ENCODE data around the gene KIAA1210.

Gene KIAA1210

DNA sequence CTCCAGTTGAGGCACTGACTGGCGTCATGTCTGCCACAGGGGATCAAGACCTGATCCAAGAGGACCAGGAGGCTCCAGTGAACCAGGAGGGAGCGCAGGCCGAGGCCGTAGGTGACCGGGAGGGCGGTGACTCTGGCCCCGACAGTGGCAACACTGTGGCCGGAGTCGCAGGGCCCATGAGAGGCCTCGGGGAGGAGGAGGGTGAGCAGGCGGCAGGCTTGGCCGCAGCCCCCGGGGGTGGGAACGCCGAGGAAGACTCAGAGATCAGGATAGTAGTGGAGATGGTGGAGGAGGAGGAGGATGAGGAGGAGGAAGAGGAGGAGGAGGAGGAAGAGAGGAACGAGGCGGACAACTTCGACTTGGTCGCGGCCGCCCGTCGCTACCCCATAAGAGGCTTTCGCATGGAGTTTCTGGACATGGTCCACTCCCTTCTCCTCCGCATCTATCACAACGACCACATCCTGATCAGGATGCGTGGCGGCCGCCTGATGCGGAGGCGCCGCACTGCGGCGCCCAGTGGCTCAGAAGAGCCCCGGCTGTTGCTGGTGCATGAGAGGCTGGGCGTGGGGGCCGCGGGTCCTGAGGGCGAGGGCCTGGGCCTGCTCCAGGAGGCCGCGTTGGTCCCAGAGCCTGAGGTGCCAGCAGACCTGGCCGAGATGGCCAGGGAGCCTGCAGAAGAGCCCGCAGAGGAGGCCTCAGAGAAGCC is 54.3 kb downstream of the KIAA1210 start:
- no peaks in the 10 kb centered on the region for H3K36me3 Mint-ChIP-seq (ENCODE audit: low read depth)
- H3K27me3 Mint-ChIP-seq = no peaks in the 10 kb centered on the region
- ATAC-seq = no peak
- H3K4me1 Mint-ChIP-seq = peaks cover 3% of the 10 kb centered on the region
- DNase-seq = no peak
- no peaks in the 10 kb centered on the region for H3K9me3 Mint-ChIP-seq
- H3K27ac Mint-ChIP-seq = no peak overlapping the region
- no peak overlapping the region for H3K4me3 Mint-ChIP-seq

- Mint-ChIP-seq H3K4me3 (no peak within 1 kb of the TSS), H3K9me3 (no peaks in the 10 kb centered on the region), H3K27me3 (no peaks in the 10 kb centered on the region), H3K27ac (no peak within 1 kb of the TSS), H3K36me3 (ENCODE audit: low read depth) (no peaks in the 10 kb centered on the region), H3K4me1 (peaks cover 3% of the 10 kb centered on the region)
- DNase-seq (no peak), ATAC-seq (no peak)
These were observed 54.9 kb downstream of the KIAA1210 start, which contains the start of gene CT47C1 for GRCh38 chrX:119072744-119073143. CT47C1 (plus strand) TSS chrX:119072993; CDS start chrX:119073226, 233 bp downstream.

DNA sequence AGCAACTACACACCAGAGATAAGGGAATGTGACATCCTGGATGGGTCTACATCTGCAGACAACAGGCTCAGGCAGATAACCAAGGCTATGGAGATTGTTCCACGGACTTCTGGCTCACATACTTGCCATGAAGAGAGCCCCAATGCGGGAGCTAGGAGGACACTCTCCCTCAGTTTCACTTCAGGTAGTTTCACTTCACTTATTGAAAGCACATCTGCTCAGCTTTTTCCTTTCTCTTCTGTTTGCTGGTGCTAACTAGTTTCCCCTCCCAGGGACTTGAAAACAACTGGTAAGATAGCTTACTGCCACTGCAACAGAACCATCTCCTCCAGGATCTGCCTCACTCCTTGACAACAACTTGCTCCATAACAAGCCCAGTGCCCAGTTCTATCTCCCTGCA is 56.2 kb downstream of the KIAA1210 start:
- Mint-ChIP-seq H3K4me1 (peaks cover 3% of the 10 kb centered on the region), H3K9me3 (no peaks in the 10 kb centered on the region), H3K27ac (no peak overlapping the region), H3K27me3 (no peaks in the 10 kb centered on the region), H3K36me3 (ENCODE audit: low read depth) (no peaks in the 10 kb centered on the region), H3K4me3 (no peak overlapping the region)
- ATAC-seq (no peak), DNase-seq (no peak)

GRCh38 chrX:119069762-119070161 is 57.9 kb downstream of the KIAA1210 start:
- peaks cover 3% of the 10 kb centered on the region for H3K4me1 Mint-ChIP-seq
- no peaks in the 10 kb centered on the region for H3K9me3 Mint-ChIP-seq
- no peak overlapping the region for H3K27ac Mint-ChIP-seq
- no peak overlapping the region for H3K4me3 Mint-ChIP-seq
- DNase-seq (no peak), ATAC-seq (no peak)
- no peaks in the 10 kb centered on the region for H3K27me3 Mint-ChIP-seq
- no peaks in the 10 kb centered on the region for H3K36me3 Mint-ChIP-seq (ENCODE audit: low read depth)

GRCh38 chrX:119069128-119069527 is 58.5 kb downstream of the KIAA1210 start:
- no peaks in the 10 kb centered on the region for H3K27me3 Mint-ChIP-seq
- H3K27ac Mint-ChIP-seq = no peak overlapping the region
- no peaks in the 10 kb centered on the region for H3K9me3 Mint-ChIP-seq
- peaks cover 3% of the 10 kb centered on the region for H3K4me1 Mint-ChIP-seq
- no peaks in the 10 kb centered on the region for H3K36me3 Mint-ChIP-seq (ENCODE audit: low read depth)
- no peak for DNase-seq
- ATAC-seq = peak; percentile 59
- no peak overlapping the region for H3K4me3 Mint-ChIP-seq

- no peaks in the 10 kb centered on the region for H3K27me3 Mint-ChIP-seq
- no peak overlapping the region for H3K4me3 Mint-ChIP-seq
- DNase-seq = peak; percentile 23
- H3K36me3 Mint-ChIP-seq (ENCODE audit: low read depth) = no peaks in the 10 kb centered on the region
- ATAC-seq = peak; percentile 49
- no peak overlapping the region for H3K27ac Mint-ChIP-seq
- no peaks in the 10 kb centered on the region for H3K9me3 Mint-ChIP-seq
- peaks cover 3% of the 10 kb centered on the region for H3K4me1 Mint-ChIP-seq
These were observed 60.4 kb downstream of the KIAA1210 start for GRCh38 chrX:119067023-119067739.

DNA sequence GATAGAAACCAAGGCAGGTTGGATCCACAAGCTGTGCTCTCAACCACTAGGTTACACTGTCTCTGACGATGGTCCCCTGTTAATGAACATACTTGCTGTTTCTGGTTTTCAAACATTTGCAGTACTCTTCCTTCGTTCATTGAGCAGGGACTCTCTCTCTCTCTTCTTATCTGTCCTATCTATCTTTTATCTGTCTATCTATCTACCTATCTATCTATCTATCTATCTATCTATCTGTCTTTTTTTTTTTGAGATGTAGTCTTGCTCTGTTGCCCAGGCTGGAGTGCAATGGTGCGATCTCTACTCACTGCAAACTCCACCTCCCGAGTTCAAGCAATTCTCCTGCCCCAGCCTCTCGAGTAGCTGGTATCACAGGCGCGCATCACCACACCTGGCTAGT is 64.2 kb downstream of the KIAA1210 start:
- no peak overlapping the region for H3K4me3 Mint-ChIP-seq
- no peaks in the 10 kb centered on the region for H3K4me1 Mint-ChIP-seq
- no peak overlapping the region for H3K27ac Mint-ChIP-seq
- H3K36me3 Mint-ChIP-seq (ENCODE audit: low read depth) = no peaks in the 10 kb centered on the region
- H3K27me3 Mint-ChIP-seq = no peaks in the 10 kb centered on the region
- no peaks in the 10 kb centered on the region for H3K9me3 Mint-ChIP-seq
- DNase-seq (no peak), ATAC-seq (no peak)

DNA sequence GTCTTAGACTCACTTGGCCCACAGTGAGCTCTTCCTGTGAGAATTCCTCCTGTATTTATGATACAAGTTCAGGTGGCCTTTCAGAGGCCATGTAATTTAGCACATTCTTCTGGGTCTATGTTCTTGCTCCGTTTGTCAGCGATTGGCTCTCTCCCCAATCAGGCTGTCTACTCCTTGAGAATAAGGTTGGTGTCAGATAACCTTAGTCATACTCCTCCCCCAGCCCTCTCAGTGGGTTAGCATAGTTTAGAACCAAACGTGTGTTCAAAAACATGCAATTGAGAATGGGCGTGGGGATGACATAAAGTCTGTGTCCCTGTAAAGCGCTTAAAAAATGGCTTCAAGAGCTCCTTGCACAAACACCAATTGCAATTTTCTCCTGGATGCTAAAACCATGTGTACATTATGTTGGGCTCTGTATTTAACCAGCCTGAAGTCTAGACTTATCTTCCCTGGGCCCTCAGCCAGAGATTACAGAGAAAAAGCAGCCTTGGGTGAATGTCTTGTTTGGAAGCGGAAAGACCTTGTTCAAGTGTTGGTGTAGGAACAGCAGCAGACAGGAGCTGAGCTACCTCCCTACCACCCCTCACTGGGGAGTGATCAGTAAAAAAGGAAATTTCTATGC is 64.8 kb downstream of the KIAA1210 start:
- no peak overlapping the region for H3K4me3 Mint-ChIP-seq
- no peaks in the 10 kb centered on the region for H3K27me3 Mint-ChIP-seq
- no peak overlapping the region for H3K27ac Mint-ChIP-seq
- H3K4me1 Mint-ChIP-seq = no peaks in the 10 kb centered on the region
- H3K9me3 Mint-ChIP-seq = no peaks in the 10 kb centered on the region
- no peaks in the 10 kb centered on the region for H3K36me3 Mint-ChIP-seq (ENCODE audit: low read depth)
- no peak for ATAC-seq
- DNase-seq = no peak

DNA sequence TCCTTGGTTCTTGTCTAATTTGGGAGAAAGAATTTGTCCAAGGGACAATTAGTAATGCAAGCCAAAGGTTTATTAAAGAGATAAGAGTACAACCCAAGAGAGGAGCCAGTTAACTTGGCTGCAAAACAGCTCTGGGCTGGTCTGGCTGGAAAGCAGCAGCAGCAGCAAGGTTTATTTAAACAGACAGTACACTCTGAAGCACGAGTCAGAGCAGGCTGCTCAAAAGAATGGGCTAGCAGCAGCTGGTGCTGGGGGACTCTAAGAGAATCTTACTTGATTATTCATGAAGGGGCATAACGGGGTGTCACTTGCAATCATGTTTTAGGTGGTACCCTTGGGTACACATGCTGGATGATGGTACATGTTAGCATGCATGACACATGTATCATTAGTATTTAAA is 71.9 kb downstream of the KIAA1210 start:
- H3K27ac Mint-ChIP-seq = no peak overlapping the region
- no peaks in the 10 kb centered on the region for H3K9me3 Mint-ChIP-seq
- no peaks in the 10 kb centered on the region for H3K36me3 Mint-ChIP-seq (ENCODE audit: low read depth)
- DNase-seq (no peak), ATAC-seq (no peak)
- no peaks in the 10 kb centered on the region for H3K4me1 Mint-ChIP-seq
- no peak overlapping the region for H3K4me3 Mint-ChIP-seq
- H3K27me3 Mint-ChIP-seq = peaks cover 3% of the 10 kb centered on the region

DNA sequence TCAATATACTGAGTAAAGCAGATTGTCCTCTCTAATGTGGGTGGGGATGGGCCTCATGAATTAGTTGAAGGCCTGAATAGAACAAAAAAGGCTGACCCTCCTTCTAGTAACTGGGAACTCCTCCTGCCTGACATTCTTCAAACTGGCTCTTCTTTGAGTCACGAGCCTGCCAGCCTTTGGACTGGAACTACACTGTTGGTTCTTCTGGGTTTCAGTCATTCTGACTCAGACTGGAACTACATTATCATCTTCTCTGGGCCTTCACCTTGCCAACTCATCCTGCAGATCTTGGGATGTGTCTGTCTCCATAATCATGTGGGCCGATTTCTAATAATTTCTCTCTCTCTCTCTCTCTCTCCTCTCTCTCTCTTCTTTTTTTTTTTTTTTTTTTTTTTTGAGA is 81.7 kb downstream of the KIAA1210 start:
- Mint-ChIP-seq H3K27me3 (peaks cover 5% of the 10 kb centered on the region), H3K9me3 (no peaks in the 10 kb centered on the region), H3K4me3 (no peak overlapping the region), H3K27ac (no peak overlapping the region), H3K4me1 (no peaks in the 10 kb centered on the region), H3K36me3 (ENCODE audit: low read depth) (no peaks in the 10 kb centered on the region)
- ATAC-seq = no peak
- no peak for DNase-seq

GRCh38 chrX:119042996-119043395 is 84.6 kb downstream of the KIAA1210 start:
- Mint-ChIP-seq H3K9me3 (no peaks in the 10 kb centered on the region), H3K4me3 (no peak overlapping the region), H3K4me1 (no peaks in the 10 kb centered on the region), H3K27ac (no peak overlapping the region), H3K27me3 (no peaks in the 10 kb centered on the region), H3K36me3 (ENCODE audit: low read depth) (no peaks in the 10 kb centered on the region)
- no peak for ATAC-seq
- no peak for DNase-seq

GRCh38 chrX:119042040-119042439 is 85.6 kb downstream of the KIAA1210 start:
- Mint-ChIP-seq H3K9me3 (no peaks in the 10 kb centered on the region), H3K4me1 (no peaks in the 10 kb centered on the region), H3K4me3 (no peak overlapping the region), H3K27me3 (no peaks in the 10 kb centered on the region), H3K27ac (no peak overlapping the region), H3K36me3 (ENCODE audit: low read depth) (no peaks in the 10 kb centered on the region)
- DNase-seq (no peak), ATAC-seq (no peak)

- H3K27me3 Mint-ChIP-seq = no peaks in the 10 kb centered on the region
- H3K27ac Mint-ChIP-seq = no peak overlapping the region
- H3K36me3 Mint-ChIP-seq (ENCODE audit: low read depth) = no peaks in the 10 kb centered on the region
- DNase-seq (no peak), ATAC-seq (no peak)
- no peaks in the 10 kb centered on the region for H3K9me3 Mint-ChIP-seq
- no peak overlapping the region for H3K4me3 Mint-ChIP-seq
- no peaks in the 10 kb centered on the region for H3K4me1 Mint-ChIP-seq
These were observed 86.4 kb downstream of the KIAA1210 start for GRCh38 chrX:119041175-119041574.

- H3K36me3 Mint-ChIP-seq (ENCODE audit: low read depth) = no peaks in the 10 kb centered on the region
- no peaks in the 10 kb centered on the region for H3K4me1 Mint-ChIP-seq
- DNase-seq (no peak), ATAC-seq (no peak)
- H3K4me3 Mint-ChIP-seq = no peak overlapping the region
- no peak overlapping the region for H3K27ac Mint-ChIP-seq
- no peaks in the 10 kb centered on the region for H3K9me3 Mint-ChIP-seq
- no peaks in the 10 kb centered on the region for H3K27me3 Mint-ChIP-seq
These were observed 87.2 kb downstream of the KIAA1210 start for GRCh38 chrX:119040432-119040831.
